HEK293 (cell line): Measurements from ENCODE around the gene NATD1.

Source experiments
- HOXD13 ChIP-seq: sonication (generic); formaldehyde crosslinking; IDR thresholded peaks from 2 replicates; pipeline ENCODE4 v1.8.0; 2022; ENCODE audit warnings: missing genetic modification reagents, borderline replicate concordance
- PRDM1 ChIP-seq: fragments of 450-650 bp; formaldehyde crosslinking; IDR thresholded peaks from 2 replicates; pipeline ENCODE4; 2016; ENCODE audit warnings: missing biosample characterization, missing genetic modification characterization
- SALL2 ChIP-seq: fragments of 450-650 bp; formaldehyde crosslinking; IDR thresholded peaks from 2 replicates; pipeline ENCODE4 v1.5.0; 2017; ENCODE audit warnings: missing biosample characterization, mild to moderate bottlenecking, missing genetic modification characterization, borderline replicate concordance
- ZFP69B ChIP-seq: fragments of 450-650 bp; formaldehyde crosslinking; IDR thresholded peaks from 2 replicates; pipeline ENCODE4 v1.5.1; 2016; ENCODE audit warnings: missing biosample characterization, missing genetic modification characterization
- ZNF16 ChIP-seq: fragments of 450-650 bp; formaldehyde crosslinking; IDR thresholded peaks from 2 replicates; pipeline ENCODE4 v1.5.1; 2016; ENCODE audit warnings: low read depth, missing biosample characterization, missing genetic modification characterization
- ZNF175 ChIP-seq: fragments of 450-650 bp; formaldehyde crosslinking; IDR thresholded peaks from 2 replicates; pipeline ENCODE4 v1.5.1; 2016; ENCODE audit warnings: missing biosample characterization, missing genetic modification characterization
- ZNF324 ChIP-seq: fragments of 450-650 bp; formaldehyde crosslinking; IDR thresholded peaks from 2 replicates; pipeline ENCODE4 v1.5.1; 2016; ENCODE audit warnings: missing biosample characterization, missing genetic modification characterization
- ZNF416 ChIP-seq: fragments of 450-650 bp; formaldehyde crosslinking; IDR thresholded peaks from 2 replicates; pipeline ENCODE4 v1.5.1; 2016; ENCODE audit warnings: missing biosample characterization, missing genetic modification characterization
- ZNF423 ChIP-seq: fragments of 450-650 bp; formaldehyde crosslinking; IDR thresholded peaks from 2 replicates; pipeline ENCODE4 v1.5.1; 2016; ENCODE audit warnings: missing biosample characterization, missing genetic modification characterization
- ZNF426 ChIP-seq: fragments of 450-650 bp; formaldehyde crosslinking; IDR thresholded peaks from 2 replicates; pipeline ENCODE4 v1.5.1; 2017; ENCODE audit warnings: missing biosample characterization, missing genetic modification characterization, mild to moderate bottlenecking, inconsistent platforms, moderate library complexity
- ZNF560 ChIP-seq: fragments of 450-650 bp; formaldehyde crosslinking; IDR thresholded peaks from 2 replicates; pipeline ENCODE4 v1.5.1; 2017; ENCODE audit warnings: missing biosample characterization, missing genetic modification characterization, borderline replicate concordance
- ZNF654 ChIP-seq: fragments of 450-650 bp; formaldehyde crosslinking; IDR thresholded peaks from 2 replicates; pipeline ENCODE4 v1.5.1; 2016; ENCODE audit warnings: low read depth, missing biosample characterization, missing genetic modification characterization
- ZNF777 ChIP-seq: fragments of 450-650 bp; formaldehyde crosslinking; IDR thresholded peaks from 2 replicates; pipeline ENCODE4 v1.5.1; 2017; ENCODE audit warnings: missing biosample characterization, missing genetic modification characterization, borderline replicate concordance
- ZNF843 ChIP-seq: fragments of 450-650 bp; formaldehyde crosslinking; IDR thresholded peaks from 2 replicates; pipeline ENCODE4 v1.5.1; 2016; ENCODE audit warnings: missing biosample characterization, missing genetic modification characterization
- ZSCAN23 ChIP-seq: fragments of 450-650 bp; formaldehyde crosslinking; IDR thresholded peaks from 2 replicates; pipeline ENCODE4 v1.5.1; 2016; ENCODE audit warnings: missing biosample characterization, missing genetic modification characterization
- TF ChIP-seq, protein P1 (sequence below): fragments of 450-650 bp; formaldehyde crosslinking; conservative IDR thresholded peaks from 2 replicates; pipeline ENCODE4 v1.5.1; 2016; ENCODE audit warnings: low read depth, missing biosample characterization, missing genetic modification characterization
- TF ChIP-seq, protein P2 (sequence below): fragments of 450-650 bp; formaldehyde crosslinking; IDR thresholded peaks from 2 replicates; pipeline ENCODE4 v1.5.0; 2017; ENCODE audit warnings: missing biosample characterization, missing genetic modification characterization, borderline replicate concordance
- TF ChIP-seq, protein P3 (sequence below): fragments of 450-650 bp; formaldehyde crosslinking; IDR thresholded peaks from 2 replicates; pipeline ENCODE4 v1.5.1; 2017; ENCODE audit warnings: missing biosample characterization, missing genetic modification characterization
- TF ChIP-seq, protein P4 (sequence below): fragments of 450-650 bp; formaldehyde crosslinking; IDR thresholded peaks from 2 replicates; pipeline ENCODE4 v1.5.1; 2017; ENCODE audit warnings: missing biosample characterization, missing genetic modification characterization
- TF ChIP-seq, protein P5 (sequence below): fragments of 450-650 bp; formaldehyde crosslinking; IDR thresholded peaks from 2 replicates; pipeline ENCODE4 v1.5.1; 2016; ENCODE audit warnings: missing biosample characterization, missing genetic modification characterization
- TF ChIP-seq, protein P6 (sequence below): fragments of 450-650 bp; formaldehyde crosslinking; IDR thresholded peaks from 2 replicates; pipeline ENCODE4 v1.5.1; 2016; ENCODE audit warnings: missing biosample characterization, missing genetic modification characterization
- TF ChIP-seq, protein P7 (sequence below): fragments of 450-650 bp; formaldehyde crosslinking; IDR thresholded peaks from 2 replicates; pipeline ENCODE4 v1.5.1; 2016; ENCODE audit warnings: missing biosample characterization, missing genetic modification characterization
- TF ChIP-seq, protein P8 (sequence below): fragments of 450-650 bp; formaldehyde crosslinking; IDR thresholded peaks from 2 replicates; pipeline ENCODE4 v1.5.1; 2016; ENCODE audit warnings: missing biosample characterization, missing genetic modification characterization

The NATD1 gene

DNA sequence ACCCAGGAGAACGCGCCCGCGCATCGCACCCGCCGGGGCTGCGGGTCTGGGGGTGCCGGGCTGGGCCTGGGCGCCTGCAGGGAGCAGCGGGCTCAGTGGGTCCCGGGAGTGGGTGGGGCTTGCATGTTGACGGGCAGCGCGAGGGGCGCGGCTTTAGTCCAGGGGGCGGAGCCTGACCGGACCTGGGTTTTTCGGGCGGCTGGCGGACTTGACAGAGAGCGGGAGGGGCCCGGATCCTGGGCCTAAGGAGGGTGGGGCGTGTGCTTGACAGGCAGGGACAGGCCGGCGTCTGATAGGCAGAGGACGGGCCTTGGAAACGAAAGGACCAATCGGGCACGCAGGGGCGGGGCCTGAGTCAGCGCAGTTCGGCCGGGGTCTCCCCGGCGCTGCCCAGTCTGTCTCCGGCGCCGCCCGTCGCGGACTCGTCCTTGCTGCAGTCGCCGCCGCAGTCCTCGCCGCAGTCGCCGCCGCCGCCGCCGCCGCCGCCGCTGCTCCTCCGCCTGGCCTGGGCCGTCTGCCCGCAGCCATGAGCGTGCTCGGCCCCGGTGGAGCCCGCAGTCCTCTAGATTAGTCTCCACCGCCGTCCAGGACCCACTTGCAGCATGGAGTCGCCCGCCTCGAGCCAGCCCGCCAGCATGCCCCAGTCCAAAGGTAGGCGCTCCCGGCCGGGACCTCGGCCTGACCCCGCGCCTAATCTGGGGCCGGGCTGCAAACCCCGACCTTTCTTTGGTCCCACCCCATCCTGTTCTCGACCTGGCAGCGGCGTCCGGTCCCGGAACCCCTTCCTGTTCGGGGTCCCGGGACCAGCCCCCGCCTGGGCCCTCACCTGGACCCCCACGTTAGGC lies 31.3 kb upstream of the NATD1 start, which contains the start of gene MAP2K3 (continued):
- TF ChIP-seq, protein P1, sequence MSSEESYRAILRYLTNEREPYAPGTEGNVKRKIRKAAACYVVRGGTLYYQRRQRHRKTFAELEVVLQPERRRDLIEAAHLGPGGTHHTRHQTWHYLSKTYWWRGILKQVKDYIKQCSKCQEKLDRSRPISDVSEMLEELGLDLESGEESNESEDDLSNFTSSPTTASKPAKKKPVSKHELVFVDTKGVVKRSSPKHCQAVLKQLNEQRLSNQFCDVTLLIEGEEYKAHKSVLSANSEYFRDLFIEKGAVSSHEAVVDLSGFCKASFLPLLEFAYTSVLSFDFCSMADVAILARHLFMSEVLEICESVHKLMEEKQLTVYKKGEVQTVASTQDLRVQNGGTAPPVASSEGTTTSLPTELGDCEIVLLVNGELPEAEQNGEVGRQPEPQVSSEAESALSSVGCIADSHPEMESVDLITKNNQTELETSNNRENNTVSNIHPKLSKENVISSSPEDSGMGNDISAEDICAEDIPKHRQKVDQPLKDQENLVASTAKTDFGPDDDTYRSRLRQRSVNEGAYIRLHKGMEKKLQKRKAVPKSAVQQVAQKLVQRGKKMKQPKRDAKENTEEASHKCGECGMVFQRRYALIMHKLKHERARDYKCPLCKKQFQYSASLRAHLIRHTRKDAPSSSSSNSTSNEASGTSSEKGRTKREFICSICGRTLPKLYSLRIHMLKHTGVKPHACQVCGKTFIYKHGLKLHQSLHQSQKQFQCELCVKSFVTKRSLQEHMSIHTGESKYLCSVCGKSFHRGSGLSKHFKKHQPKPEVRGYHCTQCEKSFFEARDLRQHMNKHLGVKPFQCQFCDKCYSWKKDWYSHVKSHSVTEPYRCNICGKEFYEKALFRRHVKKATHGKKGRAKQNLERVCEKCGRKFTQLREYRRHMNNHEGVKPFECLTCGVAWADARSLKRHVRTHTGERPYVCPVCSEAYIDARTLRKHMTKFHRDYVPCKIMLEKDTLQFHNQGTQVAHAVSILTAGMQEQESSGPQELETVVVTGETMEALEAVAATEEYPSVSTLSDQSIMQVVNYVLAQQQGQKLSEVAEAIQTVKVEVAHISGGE, result peak; percentile 36; the same call in 1 of the 2 replicates
- TF ChIP-seq SALL2 (tag by site-specific recombination) (no peak), ZNF777 (no peak), ZNF324 (no peak), ZNF654 (tag by site-specific recombination) (no peak), ZFP69B (tag by site-specific recombination) (peak; percentile 95), ZNF175 (tag by site-specific recombination) (no peak), ZNF426 (no peak), ZNF560 (tag by site-specific recombination) (no peak), ZNF16 (tag by site-specific recombination) (no peak), ZSCAN23 (tag by site-specific recombination) (no peak), HOXD13 (CRISPR knock-in tag) (no peak), PRDM1 (tag by site-specific recombination) (no peak), ZNF416 (tag by site-specific recombination) (no peak), ZNF423 (tag by site-specific recombination) (no peak), ZNF843 (no peak)
- TF ChIP-seq, protein P2, sequence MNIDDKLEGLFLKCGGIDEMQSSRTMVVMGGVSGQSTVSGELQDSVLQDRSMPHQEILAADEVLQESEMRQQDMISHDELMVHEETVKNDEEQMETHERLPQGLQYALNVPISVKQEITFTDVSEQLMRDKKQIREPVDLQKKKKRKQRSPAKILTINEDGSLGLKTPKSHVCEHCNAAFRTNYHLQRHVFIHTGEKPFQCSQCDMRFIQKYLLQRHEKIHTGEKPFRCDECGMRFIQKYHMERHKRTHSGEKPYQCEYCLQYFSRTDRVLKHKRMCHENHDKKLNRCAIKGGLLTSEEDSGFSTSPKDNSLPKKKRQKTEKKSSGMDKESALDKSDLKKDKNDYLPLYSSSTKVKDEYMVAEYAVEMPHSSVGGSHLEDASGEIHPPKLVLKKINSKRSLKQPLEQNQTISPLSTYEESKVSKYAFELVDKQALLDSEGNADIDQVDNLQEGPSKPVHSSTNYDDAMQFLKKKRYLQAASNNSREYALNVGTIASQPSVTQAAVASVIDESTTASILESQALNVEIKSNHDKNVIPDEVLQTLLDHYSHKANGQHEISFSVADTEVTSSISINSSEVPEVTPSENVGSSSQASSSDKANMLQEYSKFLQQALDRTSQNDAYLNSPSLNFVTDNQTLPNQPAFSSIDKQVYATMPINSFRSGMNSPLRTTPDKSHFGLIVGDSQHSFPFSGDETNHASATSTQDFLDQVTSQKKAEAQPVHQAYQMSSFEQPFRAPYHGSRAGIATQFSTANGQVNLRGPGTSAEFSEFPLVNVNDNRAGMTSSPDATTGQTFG (tag by site-specific recombination), result no peak
- TF ChIP-seq, protein P3, sequence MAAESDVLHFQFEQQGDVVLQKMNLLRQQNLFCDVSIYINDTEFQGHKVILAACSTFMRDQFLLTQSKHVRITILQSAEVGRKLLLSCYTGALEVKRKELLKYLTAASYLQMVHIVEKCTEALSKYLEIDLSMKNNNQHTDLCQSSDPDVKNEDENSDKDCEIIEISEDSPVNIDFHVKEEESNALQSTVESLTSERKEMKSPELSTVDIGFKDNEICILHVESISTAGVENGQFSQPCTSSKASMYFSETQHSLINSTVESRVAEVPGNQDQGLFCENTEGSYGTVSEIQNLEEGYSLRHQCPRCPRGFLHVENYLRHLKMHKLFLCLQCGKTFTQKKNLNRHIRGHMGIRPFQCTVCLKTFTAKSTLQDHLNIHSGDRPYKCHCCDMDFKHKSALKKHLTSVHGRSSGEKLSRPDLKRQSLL (tag by site-specific recombination), result peak; percentile 90
- TF ChIP-seq, protein P4, sequence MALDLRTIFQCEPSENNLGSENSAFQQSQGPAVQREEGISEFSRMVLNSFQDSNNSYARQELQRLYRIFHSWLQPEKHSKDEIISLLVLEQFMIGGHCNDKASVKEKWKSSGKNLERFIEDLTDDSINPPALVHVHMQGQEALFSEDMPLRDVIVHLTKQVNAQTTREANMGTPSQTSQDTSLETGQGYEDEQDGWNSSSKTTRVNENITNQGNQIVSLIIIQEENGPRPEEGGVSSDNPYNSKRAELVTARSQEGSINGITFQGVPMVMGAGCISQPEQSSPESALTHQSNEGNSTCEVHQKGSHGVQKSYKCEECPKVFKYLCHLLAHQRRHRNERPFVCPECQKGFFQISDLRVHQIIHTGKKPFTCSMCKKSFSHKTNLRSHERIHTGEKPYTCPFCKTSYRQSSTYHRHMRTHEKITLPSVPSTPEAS (tag by site-specific recombination), result no peak
- TF ChIP-seq, protein P5, sequence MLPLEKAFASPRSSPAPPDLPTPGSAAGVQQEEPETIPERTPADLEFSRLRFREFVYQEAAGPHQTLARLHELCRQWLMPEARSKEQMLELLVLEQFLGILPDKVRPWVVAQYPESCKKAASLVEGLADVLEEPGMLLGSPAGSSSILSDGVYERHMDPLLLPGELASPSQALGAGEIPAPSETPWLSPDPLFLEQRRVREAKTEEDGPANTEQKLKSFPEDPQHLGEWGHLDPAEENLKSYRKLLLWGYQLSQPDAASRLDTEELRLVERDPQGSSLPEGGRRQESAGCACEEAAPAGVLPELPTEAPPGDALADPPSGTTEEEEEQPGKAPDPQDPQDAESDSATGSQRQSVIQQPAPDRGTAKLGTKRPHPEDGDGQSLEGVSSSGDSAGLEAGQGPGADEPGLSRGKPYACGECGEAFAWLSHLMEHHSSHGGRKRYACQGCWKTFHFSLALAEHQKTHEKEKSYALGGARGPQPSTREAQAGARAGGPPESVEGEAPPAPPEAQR (tag by site-specific recombination), result no peak
- TF ChIP-seq, protein P6, sequence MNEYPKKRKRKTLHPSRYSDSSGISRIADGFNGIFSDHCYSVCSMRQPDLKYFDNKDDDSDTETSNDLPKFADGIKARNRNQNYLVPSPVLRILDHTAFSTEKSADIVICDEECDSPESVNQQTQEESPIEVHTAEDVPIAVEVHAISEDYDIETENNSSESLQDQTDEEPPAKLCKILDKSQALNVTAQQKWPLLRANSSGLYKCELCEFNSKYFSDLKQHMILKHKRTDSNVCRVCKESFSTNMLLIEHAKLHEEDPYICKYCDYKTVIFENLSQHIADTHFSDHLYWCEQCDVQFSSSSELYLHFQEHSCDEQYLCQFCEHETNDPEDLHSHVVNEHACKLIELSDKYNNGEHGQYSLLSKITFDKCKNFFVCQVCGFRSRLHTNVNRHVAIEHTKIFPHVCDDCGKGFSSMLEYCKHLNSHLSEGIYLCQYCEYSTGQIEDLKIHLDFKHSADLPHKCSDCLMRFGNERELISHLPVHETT (tag by site-specific recombination), result no peak
- TF ChIP-seq, protein P7, sequence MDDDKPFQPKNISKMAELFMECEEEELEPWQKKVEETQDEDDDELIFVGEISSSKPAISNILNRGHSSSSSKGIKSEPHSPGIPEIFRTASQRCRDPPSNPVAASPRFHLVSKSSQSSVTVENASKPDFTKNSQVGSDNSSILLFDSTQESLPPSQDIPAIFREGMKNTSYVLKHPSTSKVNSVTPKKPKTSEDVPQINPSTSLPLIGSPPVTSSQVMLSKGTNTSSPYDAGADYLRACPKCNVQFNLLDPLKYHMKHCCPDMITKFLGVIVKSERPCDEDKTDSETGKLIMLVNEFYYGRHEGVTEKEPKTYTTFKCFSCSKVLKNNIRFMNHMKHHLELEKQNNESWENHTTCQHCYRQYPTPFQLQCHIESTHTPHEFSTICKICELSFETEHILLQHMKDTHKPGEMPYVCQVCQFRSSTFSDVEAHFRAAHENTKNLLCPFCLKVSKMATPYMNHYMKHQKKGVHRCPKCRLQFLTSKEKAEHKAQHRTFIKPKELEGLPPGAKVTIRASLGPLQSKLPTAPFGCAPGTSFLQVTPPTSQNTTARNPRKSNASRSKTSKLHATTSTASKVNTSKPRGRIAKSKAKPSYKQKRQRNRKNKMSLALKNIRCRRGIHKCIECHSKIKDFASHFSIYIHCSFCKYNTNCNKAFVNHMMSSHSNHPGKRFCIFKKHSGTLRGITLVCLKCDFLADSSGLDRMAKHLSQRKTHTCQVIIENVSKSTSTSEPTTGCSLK (tag by site-specific recombination), result no peak
- TF ChIP-seq, protein P8, sequence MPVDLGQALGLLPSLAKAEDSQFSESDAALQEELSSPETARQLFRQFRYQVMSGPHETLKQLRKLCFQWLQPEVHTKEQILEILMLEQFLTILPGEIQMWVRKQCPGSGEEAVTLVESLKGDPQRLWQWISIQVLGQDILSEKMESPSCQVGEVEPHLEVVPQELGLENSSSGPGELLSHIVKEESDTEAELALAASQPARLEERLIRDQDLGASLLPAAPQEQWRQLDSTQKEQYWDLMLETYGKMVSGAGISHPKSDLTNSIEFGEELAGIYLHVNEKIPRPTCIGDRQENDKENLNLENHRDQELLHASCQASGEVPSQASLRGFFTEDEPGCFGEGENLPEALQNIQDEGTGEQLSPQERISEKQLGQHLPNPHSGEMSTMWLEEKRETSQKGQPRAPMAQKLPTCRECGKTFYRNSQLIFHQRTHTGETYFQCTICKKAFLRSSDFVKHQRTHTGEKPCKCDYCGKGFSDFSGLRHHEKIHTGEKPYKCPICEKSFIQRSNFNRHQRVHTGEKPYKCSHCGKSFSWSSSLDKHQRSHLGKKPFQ (tag by site-specific recombination), result no peak
